WERI-Rb-1 (cell line): Measurements from ENCODE around the gene DUOX2.

ENCODE experiments used
- DNase-seq: peaks from one replicate; pipeline ENCODE4 v3.0.0-alpha.2; 2020
- H3K27ac ChIP-seq: fragments of 250-450 bp; sonication (Bioruptor Pico); 2 replicates; pipeline ENCODE4 v1.5.1; 2020; ENCODE audit warnings: mild to moderate bottlenecking, moderate library complexity
- H3K27me3 ChIP-seq: fragments of 250-450 bp; sonication (Bioruptor Pico); 2 replicates; pipeline ENCODE4 v1.5.1; 2021; ENCODE audit warnings: mild to moderate bottlenecking, low read depth, moderate library complexity; ENCODE audit not compliant: insufficient read depth, severe bottlenecking
- H3K36me3 ChIP-seq: fragments of 250-450 bp; sonication (Bioruptor Pico); 2 replicates; pipeline ENCODE4 v1.5.1; 2020; ENCODE audit warnings: mild to moderate bottlenecking, moderate library complexity
- H3K4me3 ChIP-seq: 2 replicates; pipeline ENCODE4 v1.5.1; 2011; ENCODE audit warnings: low read depth, mild to moderate bottlenecking, control low read depth, low read length
- H3K9me3 ChIP-seq: fragments of 250-450 bp; sonication (Bioruptor Pico); 2 replicates; pipeline ENCODE4 v1.5.1; 2021; ENCODE audit warnings: mild to moderate bottlenecking, moderate library complexity; ENCODE audit not compliant: severe bottlenecking
- TF ChIP-seq, protein P1 (sequence below): IDR thresholded peaks from 2 replicates; pipeline ENCODE4 v1.5.1; 2011; ENCODE audit warnings: low read depth, mild to moderate bottlenecking, control low read depth, inconsistent platforms, low read length

Gene DUOX2

DNA sequence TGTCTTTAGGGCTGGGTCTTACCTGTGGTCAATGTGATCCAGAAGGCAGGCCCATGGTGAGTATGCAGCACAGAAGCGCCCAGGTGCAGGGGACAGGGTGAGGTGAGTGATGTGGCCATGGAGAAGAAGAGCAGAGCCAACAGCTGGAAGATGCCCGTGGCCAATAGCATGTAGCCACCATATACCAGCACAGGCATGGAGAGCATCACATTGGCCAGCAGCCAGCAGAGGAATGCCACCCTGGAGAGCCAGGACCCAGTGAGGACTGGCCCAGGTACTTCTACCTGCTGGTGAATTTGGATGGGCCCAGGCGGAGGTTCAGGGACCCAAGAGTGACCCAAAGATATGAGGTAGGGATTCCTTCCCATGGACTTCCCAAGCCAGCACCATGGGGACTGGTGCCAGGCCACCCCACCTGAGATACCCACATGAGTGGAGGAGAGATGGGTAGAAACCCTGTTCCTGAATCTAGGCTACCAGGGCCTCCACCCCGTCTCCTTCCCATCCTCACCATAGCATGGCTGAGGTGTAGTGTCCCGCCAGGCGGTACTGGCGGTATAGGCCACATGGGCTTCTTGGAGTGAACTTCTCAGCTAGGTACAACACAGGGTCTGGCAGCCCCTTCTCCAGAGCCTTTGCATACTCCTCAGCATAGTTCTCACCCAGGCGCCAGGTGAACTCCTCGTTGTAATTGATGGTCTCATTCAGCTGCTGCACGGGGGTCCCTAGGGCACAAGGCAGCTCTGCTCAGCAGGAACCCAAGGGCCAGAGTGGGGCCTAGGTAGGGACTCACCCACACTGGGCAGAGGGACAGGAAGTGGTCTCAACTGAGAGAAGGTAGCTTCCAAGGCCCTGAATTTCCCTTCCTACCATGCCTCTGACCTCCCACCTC lies 6.4 kb upstream of the DUOX2 start:
- no peak overlapping the region for H3K27ac ChIP-seq
- peaks cover 3% of the 10 kb centered on the region for H3K27me3 ChIP-seq
- H3K9me3 ChIP-seq = no peaks in the 10 kb centered on the region
- no peaks in the 10 kb centered on the region for H3K36me3 ChIP-seq
- no peak overlapping the region for H3K4me3 ChIP-seq
- TF ChIP-seq, protein P1, sequence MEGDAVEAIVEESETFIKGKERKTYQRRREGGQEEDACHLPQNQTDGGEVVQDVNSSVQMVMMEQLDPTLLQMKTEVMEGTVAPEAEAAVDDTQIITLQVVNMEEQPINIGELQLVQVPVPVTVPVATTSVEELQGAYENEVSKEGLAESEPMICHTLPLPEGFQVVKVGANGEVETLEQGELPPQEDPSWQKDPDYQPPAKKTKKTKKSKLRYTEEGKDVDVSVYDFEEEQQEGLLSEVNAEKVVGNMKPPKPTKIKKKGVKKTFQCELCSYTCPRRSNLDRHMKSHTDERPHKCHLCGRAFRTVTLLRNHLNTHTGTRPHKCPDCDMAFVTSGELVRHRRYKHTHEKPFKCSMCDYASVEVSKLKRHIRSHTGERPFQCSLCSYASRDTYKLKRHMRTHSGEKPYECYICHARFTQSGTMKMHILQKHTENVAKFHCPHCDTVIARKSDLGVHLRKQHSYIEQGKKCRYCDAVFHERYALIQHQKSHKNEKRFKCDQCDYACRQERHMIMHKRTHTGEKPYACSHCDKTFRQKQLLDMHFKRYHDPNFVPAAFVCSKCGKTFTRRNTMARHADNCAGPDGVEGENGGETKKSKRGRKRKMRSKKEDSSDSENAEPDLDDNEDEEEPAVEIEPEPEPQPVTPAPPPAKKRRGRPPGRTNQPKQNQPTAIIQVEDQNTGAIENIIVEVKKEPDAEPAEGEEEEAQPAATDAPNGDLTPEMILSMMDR = no peak
- no peak for DNase-seq

- DNase-seq = no peak
- no peaks in the 10 kb centered on the region for H3K9me3 ChIP-seq
- no peaks in the 10 kb centered on the region for H3K36me3 ChIP-seq
- no peak overlapping the region for H3K4me3 ChIP-seq
- peaks cover 17% of the 10 kb centered on the region for H3K27me3 ChIP-seq
- TF ChIP-seq, protein P1 = no peak
- H3K27ac ChIP-seq = no peak overlapping the region
Observed at GRCh38 chr15:45118996-45119395, 5.0 kb upstream of the DUOX2 start.

DNA sequence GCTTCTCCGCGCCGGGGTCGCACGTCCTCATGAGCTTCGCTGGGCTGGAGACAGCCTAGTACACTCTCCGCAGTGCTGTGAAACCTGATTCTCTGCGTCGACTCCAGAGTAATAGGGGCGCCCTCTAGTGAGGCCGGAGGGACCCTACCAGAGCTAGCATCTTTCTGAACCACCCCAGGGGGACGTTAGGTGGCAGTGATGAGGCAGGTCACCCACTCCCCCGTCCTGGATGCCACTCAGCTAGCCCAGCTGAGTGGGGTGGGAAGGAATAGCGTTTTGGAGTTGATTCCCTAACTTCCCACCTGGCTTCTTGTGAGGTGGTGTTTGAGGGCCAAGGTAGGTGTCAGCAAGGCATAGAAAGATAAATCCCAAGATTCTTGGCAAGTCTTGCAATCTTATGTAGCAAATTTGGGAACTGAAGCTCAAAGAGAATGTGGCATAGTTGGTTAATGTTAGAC lies 4.2 kb upstream of the DUOX2 start:
- H3K27ac ChIP-seq = no peak overlapping the region
- TF ChIP-seq, protein P1 = peak; percentile 98
- H3K4me3 ChIP-seq = no peak overlapping the region
- peaks cover 25% of the 10 kb centered on the region for H3K27me3 ChIP-seq
- no peaks in the 10 kb centered on the region for H3K36me3 ChIP-seq
- peak; percentile 90 for DNase-seq
- H3K9me3 ChIP-seq = no peaks in the 10 kb centered on the region

DNA sequence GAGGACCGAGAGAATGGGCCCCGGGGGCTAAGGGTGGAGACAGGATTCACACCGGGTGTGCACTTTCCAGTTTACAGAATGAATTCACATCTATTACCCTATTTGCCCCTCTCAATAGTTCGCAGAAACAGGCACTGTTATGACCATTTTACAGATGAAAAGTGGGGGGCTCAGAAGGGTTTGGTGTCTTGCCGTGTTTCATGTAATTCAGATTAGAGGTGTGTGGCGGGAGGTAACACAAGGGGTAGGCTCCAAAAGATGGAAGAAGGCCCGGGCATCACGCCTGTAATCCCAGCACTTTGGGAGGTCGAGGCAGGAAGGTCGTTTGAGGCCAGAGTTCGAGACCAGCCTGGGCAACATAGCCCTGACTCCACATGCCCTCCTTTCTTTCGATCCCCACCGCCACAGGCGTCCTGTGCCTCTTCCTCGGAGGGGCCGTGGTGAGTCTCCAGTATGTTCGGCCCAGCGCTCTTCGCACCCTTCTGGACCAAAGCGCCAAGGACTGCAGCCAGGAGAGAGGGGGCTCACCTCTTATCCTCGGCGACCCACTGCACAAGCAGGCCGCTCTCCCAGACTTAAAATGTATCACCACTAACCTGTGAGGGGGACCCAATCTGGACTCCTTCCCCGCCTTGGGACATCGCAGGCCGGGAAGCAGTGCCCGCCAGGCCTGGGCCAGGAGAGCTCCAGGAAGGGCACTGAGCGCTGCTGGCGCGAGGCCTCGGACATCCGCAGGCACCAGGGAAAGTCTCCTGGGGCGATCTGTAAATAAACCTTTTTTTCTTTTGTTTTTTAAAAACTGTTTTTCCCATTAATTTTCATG lies 3.5 kb upstream of the DUOX2 start:
- H3K27me3 ChIP-seq = peaks cover 31% of the 10 kb centered on the region
- H3K27ac ChIP-seq = no peak overlapping the region
- no peak for DNase-seq
- no peaks in the 10 kb centered on the region for H3K36me3 ChIP-seq
- H3K4me3 ChIP-seq = no peak overlapping the region
- TF ChIP-seq, protein P1 = no peak
- no peaks in the 10 kb centered on the region for H3K9me3 ChIP-seq

DNA sequence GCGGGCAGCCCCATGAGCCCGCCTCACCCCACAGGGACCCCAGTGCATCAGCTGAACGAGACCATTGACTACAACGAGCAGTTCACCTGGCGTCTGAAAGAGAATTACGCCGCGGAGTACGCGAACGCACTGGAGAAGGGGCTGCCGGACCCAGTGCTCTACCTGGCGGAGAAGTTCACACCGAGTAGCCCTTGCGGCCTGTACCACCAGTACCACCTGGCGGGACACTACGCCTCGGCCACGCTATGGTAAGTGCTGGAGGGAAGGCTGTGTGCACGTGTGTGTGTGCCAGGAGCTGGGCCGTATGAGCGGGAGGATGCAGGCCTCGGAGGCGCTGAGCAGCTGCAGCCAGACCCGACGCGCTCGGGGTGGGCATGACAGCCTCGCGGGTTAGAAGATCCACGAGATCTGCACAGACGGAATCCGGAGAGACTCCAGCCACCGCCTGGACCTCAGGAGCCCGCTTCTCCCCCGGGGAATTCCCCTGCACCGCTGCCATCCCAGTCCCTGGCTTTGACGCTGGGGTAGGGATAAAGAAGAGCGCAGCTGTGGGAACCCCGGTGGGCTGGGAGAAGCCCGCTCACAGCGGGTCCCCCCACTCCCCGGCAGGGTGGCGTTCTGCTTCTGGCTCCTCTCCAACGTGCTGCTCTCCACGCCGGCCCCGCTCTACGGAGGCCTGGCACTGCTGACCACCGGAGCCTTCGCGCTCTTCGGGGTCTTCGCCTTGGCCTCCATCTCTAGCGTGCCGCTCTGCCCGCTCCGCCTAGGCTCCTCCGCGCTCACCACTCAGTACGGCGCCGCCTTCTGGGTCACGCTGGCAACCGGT lies 2.7 kb upstream of the DUOX2 start:
- DNase-seq = no peak
- TF ChIP-seq, protein P1 = no peak
- Histone ChIP-seq H3K27ac (no peak overlapping the region), H3K27me3 (peaks cover 40% of the 10 kb centered on the region), H3K4me3 (no peak overlapping the region), H3K36me3 (no peaks in the 10 kb centered on the region), H3K9me3 (no peaks in the 10 kb centered on the region)
